ENCODE results near the gene RIPK4. TPM values are rescaled to one million over a fixed set of nuclear protein-coding genes. Genes with fewer than 3 reads are reported as not detected.

The RIPK4 gene
- total RNA-seq, 1 donor from 2014 or later: 1.8 TPM

DNA sequence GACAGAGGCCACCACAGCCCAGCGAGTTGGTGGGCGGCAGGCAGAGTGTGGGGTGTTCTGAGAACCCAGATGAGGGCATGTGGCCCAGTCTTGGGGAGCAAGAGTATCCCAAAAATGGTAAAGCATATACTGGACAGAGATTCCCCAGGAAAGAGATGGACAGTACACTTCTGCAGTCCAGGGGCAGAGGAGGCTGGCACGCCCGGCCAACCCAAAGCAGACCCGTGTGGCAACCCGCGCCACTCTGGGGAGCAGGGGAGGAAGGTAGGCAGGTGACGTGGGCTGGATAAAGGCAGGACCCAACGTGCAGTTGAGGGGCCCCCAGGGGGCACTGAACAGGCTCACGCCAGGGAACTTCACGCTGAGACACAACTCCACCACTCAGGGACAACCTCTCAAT lies 46.4 kb upstream of the RIPK4 start:
- Histone ChIP-seq H3K27me3 (ENCODE audit: insufficient read depth, low read length) (no peaks in the 10 kb centered on the region), H3K9me3 (ENCODE audit: insufficient read depth, low read depth, low read length) (no peaks in the 10 kb centered on the region), H3K4me2 (ENCODE audit: low read length) (no peak overlapping the region), H3K4me3 (ENCODE audit: insufficient read depth, low read depth, low read length) (no peak overlapping the region), H3K79me2 (ENCODE audit: insufficient read depth, low read length) (no peaks in the 10 kb centered on the region), H3K36me3 (ENCODE audit: insufficient read depth, low read length) (peaks cover 3% of the 10 kb centered on the region), H3K27ac (ENCODE audit: low read depth, low read length) (no peak overlapping the region), H3K4me1 (ENCODE audit: insufficient read depth, low read length) (no peaks in the 10 kb centered on the region), H2AFZ (ENCODE audit: low read depth, low read length) (no peak overlapping the region), H4K20me1 (ENCODE audit: insufficient read depth, low read length) (no peaks in the 10 kb centered on the region), H3K9ac (ENCODE audit: low read length) (no peak overlapping the region)
- Mint-ChIP-seq H3K27me3 (ENCODE audit: low read depth, unreplicated experiment) (no peaks in the 10 kb centered on the region), H3K36me3 (ENCODE audit: low read depth, unreplicated experiment) (peaks cover 11% of the 10 kb centered on the region), H3K4me3 (ENCODE audit: unreplicated experiment) (no peak overlapping the region), H3K9me3 (ENCODE audit: unreplicated experiment) (no peaks in the 10 kb centered on the region), H3K4me1 (ENCODE audit: low read depth, unreplicated experiment) (no peaks in the 10 kb centered on the region), H3K27ac (ENCODE audit: unreplicated experiment) (no peak overlapping the region)
- TF ChIP-seq EZH2 (IDR thresholded peaks at IDR 0.05; ENCODE audit: insufficient read depth, low read length): no peak
- no peak for TF ChIP-seq CTCF (IDR thresholded peaks at IDR 0.05; ENCODE audit: insufficient read depth, low read depth, low read length)
- DNase-seq (ENCODE audit: low read depth) (no peak), FAIRE-seq (no peak)

DNA sequence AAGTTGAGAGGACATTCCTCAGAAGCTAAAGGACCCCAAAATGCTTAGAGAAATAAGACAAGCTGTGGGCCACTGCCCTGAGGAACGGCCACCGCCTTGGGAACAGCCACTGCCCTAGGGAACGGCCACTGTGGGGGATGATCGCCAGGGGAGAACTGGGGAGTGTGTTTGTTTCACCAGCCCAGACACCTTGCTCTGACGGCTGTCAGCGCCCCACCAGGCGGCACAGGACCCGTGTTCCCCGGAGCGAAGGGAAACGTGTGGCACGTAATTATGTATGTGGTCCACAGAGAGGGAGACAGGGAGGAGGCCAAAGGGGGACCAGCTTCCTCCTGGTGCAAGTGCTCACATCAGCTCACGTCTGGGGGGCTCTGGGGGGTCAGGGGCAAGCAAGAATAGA lies 45.8 kb upstream of the RIPK4 start:
- H3K4me1 Mint-ChIP-seq (ENCODE audit: low read depth, unreplicated experiment): no peaks in the 10 kb centered on the region
- no peak for FAIRE-seq
- no peak for TF ChIP-seq EZH2 (IDR thresholded peaks at IDR 0.05; ENCODE audit: insufficient read depth, low read length)
- no peak for TF ChIP-seq CTCF (IDR thresholded peaks at IDR 0.05; ENCODE audit: insufficient read depth, low read depth, low read length)

DNA sequence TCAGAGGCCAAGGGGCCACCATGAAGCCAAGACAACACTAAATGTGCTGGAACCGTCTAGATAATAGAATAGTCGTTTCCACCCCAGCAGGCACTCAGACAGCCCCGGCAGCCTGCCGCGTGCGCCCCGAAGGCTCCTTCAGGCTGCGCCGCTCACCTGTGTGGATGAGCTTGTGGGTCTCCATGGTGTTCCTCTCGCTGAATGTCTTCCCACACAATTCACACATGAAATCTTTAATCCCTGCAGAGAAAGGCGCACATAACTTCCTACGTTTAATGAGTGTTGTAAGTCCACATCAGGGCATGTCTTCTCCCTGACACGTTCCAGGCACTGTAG lies 43.7 kb upstream of the RIPK4 start:
- Mint-ChIP-seq H3K27ac (ENCODE audit: unreplicated experiment) (no peak overlapping the region), H3K4me1 (ENCODE audit: low read depth, unreplicated experiment) (no peaks in the 10 kb centered on the region), H3K27me3 (ENCODE audit: low read depth, unreplicated experiment) (no peaks in the 10 kb centered on the region), H3K36me3 (ENCODE audit: low read depth, unreplicated experiment) (peaks cover 17% of the 10 kb centered on the region), H3K4me3 (ENCODE audit: unreplicated experiment) (no peak overlapping the region), H3K9me3 (ENCODE audit: unreplicated experiment) (peaks cover 2% of the 10 kb centered on the region)
- H3K9ac ChIP-seq (ENCODE audit: low read length): no peak overlapping the region
- peaks cover 7% of the 10 kb centered on the region for H4K20me1 ChIP-seq (ENCODE audit: insufficient read depth, low read length)
- H3K4me1 ChIP-seq (ENCODE audit: insufficient read depth, low read length): no peaks in the 10 kb centered on the region
- FAIRE-seq (no peak), DNase-seq (ENCODE audit: low read depth) (no peak)
- H3K27me3 ChIP-seq (ENCODE audit: insufficient read depth, low read length): no peaks in the 10 kb centered on the region
- peaks cover 3% of the 10 kb centered on the region for H3K36me3 ChIP-seq (ENCODE audit: insufficient read depth, low read length)
- no peaks in the 10 kb centered on the region for H3K9me3 ChIP-seq (ENCODE audit: insufficient read depth, low read depth, low read length)
- no peak overlapping the region for H2AFZ ChIP-seq (ENCODE audit: low read depth, low read length)
- no peak overlapping the region for H3K27ac ChIP-seq (ENCODE audit: low read depth, low read length)
- no peaks in the 10 kb centered on the region for H3K79me2 ChIP-seq (ENCODE audit: insufficient read depth, low read length)
- no peak overlapping the region for H3K4me3 ChIP-seq (ENCODE audit: insufficient read depth, low read depth, low read length)
- H3K4me2 ChIP-seq (ENCODE audit: low read length): no peak overlapping the region
- no peak for TF ChIP-seq CTCF (IDR thresholded peaks at IDR 0.05; ENCODE audit: insufficient read depth, low read depth, low read length)
- no peak for TF ChIP-seq EZH2 (IDR thresholded peaks at IDR 0.05; ENCODE audit: insufficient read depth, low read length)

More for the DNA sequence above, 45.8 kb upstream of the RIPK4 start:
- H3K9me3 Mint-ChIP-seq (ENCODE audit: unreplicated experiment): no peaks in the 10 kb centered on the region
- H3K27me3 Mint-ChIP-seq (ENCODE audit: low read depth, unreplicated experiment): no peaks in the 10 kb centered on the region
- H3K4me3 Mint-ChIP-seq (ENCODE audit: unreplicated experiment): no peak overlapping the region
- Histone ChIP-seq H3K4me2 (ENCODE audit: low read length) (no peak overlapping the region), H3K79me2 (ENCODE audit: insufficient read depth, low read length) (no peaks in the 10 kb centered on the region), H3K27ac (ENCODE audit: low read depth, low read length) (no peak overlapping the region), H2AFZ (ENCODE audit: low read depth, low read length) (no peak overlapping the region), H3K9ac (ENCODE audit: low read length) (no peak overlapping the region), H3K9me3 (ENCODE audit: insufficient read depth, low read depth, low read length) (no peaks in the 10 kb centered on the region), H3K4me3 (ENCODE audit: insufficient read depth, low read depth, low read length) (no peak overlapping the region), H3K4me1 (ENCODE audit: insufficient read depth, low read length) (no peaks in the 10 kb centered on the region), H3K36me3 (ENCODE audit: insufficient read depth, low read length) (peaks cover 3% of the 10 kb centered on the region), H4K20me1 (ENCODE audit: insufficient read depth, low read length) (no peaks in the 10 kb centered on the region), H3K27me3 (ENCODE audit: insufficient read depth, low read length) (no peaks in the 10 kb centered on the region)
- no peak overlapping the region for H3K27ac Mint-ChIP-seq (ENCODE audit: unreplicated experiment)
- no peak for DNase-seq (ENCODE audit: low read depth)
- peaks cover 12% of the 10 kb centered on the region for H3K36me3 Mint-ChIP-seq (ENCODE audit: low read depth, unreplicated experiment)
